OCI-LY7 (cell line): ENCODE data around the gene ZFP36L1.

Experiments
- EZH2phosphoT487 ChIP-seq: fragments of 200-600 bp; sonication (generic); IDR thresholded peaks from 2 replicates; pipeline ENCODE4 v1.6.1; 2018; ENCODE audit warnings: low read depth, borderline replicate concordance, mild to moderate bottlenecking, mixed run types, antibody characterized with exemption, low read length, moderate library complexity, mixed read lengths
- TF ChIP-seq, protein P1 (sequence below): fragments of 200-600 bp; sonication (generic); conservative IDR thresholded peaks from 2 replicates; pipeline ENCODE4 v1.5.1; 2014; ENCODE audit warnings: mild to moderate bottlenecking, antibody characterized with exemption, low read length, moderate library complexity, mixed read lengths

DNA sequence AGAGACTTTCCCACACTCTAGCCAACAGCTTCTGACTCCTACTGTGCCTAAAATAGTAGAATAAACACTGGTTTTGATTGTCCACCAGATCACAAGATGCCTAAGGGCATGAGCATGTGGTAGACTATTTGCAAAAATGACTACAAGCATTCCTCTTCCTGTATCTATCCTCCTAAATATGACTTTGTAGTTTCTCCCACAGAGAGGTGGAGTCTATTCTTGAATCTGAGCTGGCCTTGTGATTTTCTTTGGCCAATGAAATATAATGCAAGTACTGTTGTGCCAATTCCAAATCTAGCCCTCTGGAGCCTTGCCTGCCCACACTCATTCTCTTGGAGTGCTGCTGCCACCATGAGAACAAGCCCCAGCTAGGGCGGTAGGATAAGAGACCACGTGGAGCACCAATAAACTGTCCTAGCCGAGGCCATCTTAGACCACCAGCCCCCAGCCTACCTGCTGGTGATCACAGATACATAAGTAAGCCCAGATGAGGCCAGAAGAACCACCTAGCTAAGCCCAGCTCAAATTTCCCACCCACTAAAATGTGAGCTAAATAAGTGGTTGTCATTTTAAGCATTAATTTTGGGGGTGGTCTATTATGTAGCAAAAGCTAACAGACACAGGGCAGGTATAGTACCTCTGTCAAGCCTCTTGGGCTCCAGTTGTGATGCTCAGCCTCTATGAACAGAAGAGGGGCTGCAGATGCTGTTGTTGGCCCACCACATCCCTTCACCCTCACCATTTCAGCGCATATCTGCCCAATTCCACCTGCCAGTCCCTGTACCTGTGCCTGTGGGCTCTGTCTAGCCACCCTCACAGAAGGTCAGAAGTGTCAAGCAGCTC lies 17.9 kb downstream of the ZFP36L1 start:
- TF ChIP-seq, protein P1, sequence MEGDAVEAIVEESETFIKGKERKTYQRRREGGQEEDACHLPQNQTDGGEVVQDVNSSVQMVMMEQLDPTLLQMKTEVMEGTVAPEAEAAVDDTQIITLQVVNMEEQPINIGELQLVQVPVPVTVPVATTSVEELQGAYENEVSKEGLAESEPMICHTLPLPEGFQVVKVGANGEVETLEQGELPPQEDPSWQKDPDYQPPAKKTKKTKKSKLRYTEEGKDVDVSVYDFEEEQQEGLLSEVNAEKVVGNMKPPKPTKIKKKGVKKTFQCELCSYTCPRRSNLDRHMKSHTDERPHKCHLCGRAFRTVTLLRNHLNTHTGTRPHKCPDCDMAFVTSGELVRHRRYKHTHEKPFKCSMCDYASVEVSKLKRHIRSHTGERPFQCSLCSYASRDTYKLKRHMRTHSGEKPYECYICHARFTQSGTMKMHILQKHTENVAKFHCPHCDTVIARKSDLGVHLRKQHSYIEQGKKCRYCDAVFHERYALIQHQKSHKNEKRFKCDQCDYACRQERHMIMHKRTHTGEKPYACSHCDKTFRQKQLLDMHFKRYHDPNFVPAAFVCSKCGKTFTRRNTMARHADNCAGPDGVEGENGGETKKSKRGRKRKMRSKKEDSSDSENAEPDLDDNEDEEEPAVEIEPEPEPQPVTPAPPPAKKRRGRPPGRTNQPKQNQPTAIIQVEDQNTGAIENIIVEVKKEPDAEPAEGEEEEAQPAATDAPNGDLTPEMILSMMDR: no peak
- no peak for TF ChIP-seq EZH2phosphoT487
